Glomerular visceral epithelial cell (primary cell): Measurements from ENCODE around the gene PIGBOS1.

ENCODE experiments used
- DNase-seq: peaks from one replicate; pipeline ENCODE4 v3.0.0-alpha.2; 2016; ENCODE audit errors: extremely low spot score

PIGBOS1 gene

GRCh38 chr15:55267401-55268175, 51.3 kb downstream of the PIGBOS1 start:
- DNase-seq: no peak
